K562 (cell line): ENCODE results near the gene ZNF490. TPM values are rescaled to one million over a fixed set of nuclear protein-coding genes. Genes with fewer than 3 reads are reported as not detected.

ENCODE experiments used
- ARID1B ChIP-seq: fragments of 450-650 bp; IDR thresholded peaks from 2 replicates; pipeline ENCODE4 v1.6.1; 2016; ENCODE audit warnings: antibody characterized with exemption, mild to moderate bottlenecking, inconsistent platforms
- BHLHE40 ChIP-seq: IDR thresholded peaks from 2 replicates; pipeline ENCODE4 v1.6.1; 2011; ENCODE audit warnings: low read length, improper control_type of control experiment
- BMI1 ChIP-seq: fragments of 150-350 bp; IDR thresholded peaks from 2 replicates; pipeline ENCODE4 v1.6.1; 2014; ENCODE audit warnings: low read length
- C11orf30 ChIP-seq: fragments of 450-650 bp; IDR thresholded peaks from 2 replicates; pipeline ENCODE4 v1.6.1; 2016; ENCODE audit warnings: low read depth, mild to moderate bottlenecking
- CBFA2T3 ChIP-seq: fragments of 450-650 bp; IDR thresholded peaks from 2 replicates; pipeline ENCODE4 v1.6.1; 2017
- CSDE1 ChIP-seq, 2 experiments: fragments of 450-650 bp; IDR thresholded peaks; 2 replicates each; pipeline ENCODE4 v1.6.1; 2016; ENCODE audit warnings: mild to moderate bottlenecking in 1 of 2
- EP300 ChIP-seq: IDR thresholded peaks from 2 replicates; pipeline ENCODE4 v1.6.1; 2012; ENCODE audit warnings: low read length, improper control_type of control experiment
- EZH2 ChIP-seq: IDR thresholded peaks from 2 replicates; pipeline ENCODE4 v1.6.1; 2012; ENCODE audit warnings: low read depth, mild to moderate bottlenecking, inconsistent platforms, low read length, borderline replicate concordance
- IRF2 ChIP-seq: sonication (generic); formaldehyde crosslinking; IDR thresholded peaks from 2 replicates; pipeline ENCODE4 v1.8.1; 2022; ENCODE audit warnings: mild to moderate bottlenecking, missing genetic modification reagents
- JUN ChIP-seq, 2 experiments: sonication (generic) in 1 of 2; formaldehyde crosslinking in 1 of 2; IDR thresholded peaks; 2 replicates each; pipeline versions ENCODE4 v1.6.1 to v1.8.0; 2012 to 2022; ENCODE audit warnings: borderline replicate concordance in 2 of 2, mild to moderate bottlenecking in 2 of 2, improper control_type of control experiment in 1 of 2, low read depth in 1 of 2, low read length in 1 of 2, missing genetic modification reagents in 1 of 2
- KDM5B ChIP-seq: fragments of 200-600 bp; sonication (generic); IDR thresholded peaks from 2 replicates; pipeline ENCODE4 v1.6.1; 2012; ENCODE audit warnings: low read depth, mild to moderate bottlenecking, moderate library complexity, low read length, control low read depth, inconsistent platforms; ENCODE audit not compliant: insufficient replicate concordance
- MCM2 ChIP-seq: fragments of 450-650 bp; IDR thresholded peaks from 2 replicates; pipeline ENCODE4 v1.6.1; 2017; ENCODE audit warnings: low read depth, mild to moderate bottlenecking
- NFE2L1 ChIP-seq: fragments of 450-650 bp; IDR thresholded peaks from 2 replicates; pipeline ENCODE4 v1.6.1; 2016; ENCODE audit warnings: missing genetic modification characterization, low read depth, mild to moderate bottlenecking, missing compliant biosample characterization, moderate library complexity, borderline replicate concordance
- NFIX ChIP-seq: fragments of 250-450 bp; sonication (Bioruptor Pico); IDR thresholded peaks from 2 replicates; pipeline ENCODE4 v1.4.0; 2020; ENCODE audit warnings: low read depth, mild to moderate bottlenecking, moderate library complexity
- PYGO2 ChIP-seq: fragments of 450-650 bp; IDR thresholded peaks from 2 replicates; pipeline ENCODE4 v1.6.1; 2016; ENCODE audit warnings: mild to moderate bottlenecking, missing genetic modification characterization, moderate library complexity, missing compliant biosample characterization
- RBM14 ChIP-seq: fragments of 200-400 bp; formaldehyde crosslinking; IDR thresholded peaks from 2 replicates; pipeline ENCODE4 v1.6.1; 2018; ENCODE audit warnings: low read depth, mild to moderate bottlenecking, low read length, moderate library complexity, borderline replicate concordance; ENCODE audit not compliant: insufficient read depth
- RBM22 ChIP-seq: fragments of 200-400 bp; formaldehyde crosslinking; IDR thresholded peaks from 2 replicates; pipeline ENCODE4 v1.6.1; 2018; ENCODE audit warnings: low read length, low read depth; ENCODE audit not compliant: poor library complexity, severe bottlenecking
- TCF3 ChIP-seq: sonication (generic); formaldehyde crosslinking; IDR thresholded peaks from 2 replicates; pipeline ENCODE4 v1.4.0; 2020; ENCODE audit warnings: mild to moderate bottlenecking, missing genetic modification reagents
- ZBED1 ChIP-seq: IDR thresholded peaks from 2 replicates; pipeline ENCODE4 v1.6.1; 2014
- ZNF778 ChIP-seq: fragments of 450-650 bp; formaldehyde crosslinking; IDR thresholded peaks from 2 replicates; pipeline ENCODE4 v1.4.0; 2020; ENCODE audit warnings: mild to moderate bottlenecking, moderate library complexity
- polyA plus RNA-seq, 8 experiments: library from polyadenylated mRNA; depleted of rRNA in 4 of 8; stranded (reverse) in 5 of 8; unstranded in 3 of 8; fragments of >200 nt; fragmentation: Nextera tagmentation in 2 of 8; fragmentation: Illumina TruSeq in 1 of 8; extraction: Ambion mirVana in 2 of 8; extraction: Trizol in 1 of 8; gene quantifications; 2 replicates each; pipeline versions ENCODE4 v1.2.1 to v1.2.3, GENCODE V29; 2011 to 2014; ENCODE audit warnings: inconsistent platforms in 1 of 8, missing spikeins in 1 of 8
- total RNA-seq, 7 experiments: library from RNA; depleted of rRNA in 6 of 7; stranded (reverse); fragments of >200 nt in 6 of 7; fragmentation: Illumina TruSeq in 2 of 7; extraction: Trizol in 2 of 7; gene quantifications; 2 replicates each; pipeline versions ENCODE4 v1.2.1 to v1.2.3, GENCODE V29; 2011 to 2021; ENCODE audit warnings: low replicate concordance in 1 of 7
- TF ChIP-seq, protein P1 (sequence below): sonication (generic); formaldehyde crosslinking; IDR thresholded peaks from 2 replicates; pipeline ENCODE4 v1.8.1; 2023; ENCODE audit warnings: mild to moderate bottlenecking, missing genetic modification reagents
- TF ChIP-seq, protein P2 (sequence below), 2 experiments: fragments of 450-650 bp in 1 of 2; sonication (generic) in 1 of 2; formaldehyde crosslinking; conservative IDR thresholded peaks; 2 replicates each; pipeline versions ENCODE4 v1.4.0 to v1.8.1; 2020 to 2022; ENCODE audit warnings: mild to moderate bottlenecking in 1 of 2, missing genetic modification reagents in 1 of 2
- TF ChIP-seq, protein P3 (sequence below): fragments of 250-450 bp; sonication (Bioruptor Pico); IDR thresholded peaks from 2 replicates; pipeline ENCODE4 v1.8.0; 2021; ENCODE audit warnings: moderate library complexity, mild to moderate bottlenecking, inconsistent platforms

The ZNF490 gene
- total and polyA plus RNA-seq, 9 of the 15 experiments (the other 6 are each of a cell fraction or from before 2014, with no cell fraction given): 0.90 to 8.3 (median 4.4) TPM

DNA sequence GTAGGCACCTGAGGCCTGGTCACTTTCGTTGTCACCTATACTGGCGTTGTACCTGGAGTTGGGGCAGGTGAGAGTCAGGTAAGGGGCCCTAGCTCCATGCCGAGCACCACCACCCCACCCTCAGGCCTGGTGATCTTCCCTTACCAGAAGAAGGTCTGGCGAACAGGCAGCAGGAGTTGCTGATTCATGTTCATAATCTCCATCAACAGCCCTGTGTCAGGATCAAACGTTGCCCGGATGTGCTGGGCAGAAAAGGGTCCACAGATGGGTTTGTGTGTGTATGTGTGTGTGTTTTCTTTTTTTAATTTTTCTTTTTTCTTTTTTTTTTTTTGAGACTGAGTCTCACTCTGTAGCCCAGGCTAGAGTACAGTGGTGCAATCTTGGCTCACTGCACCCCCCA lies 41.6 kb upstream of the ZNF490 start (continued):
- TF ChIP-seq, protein P1, sequence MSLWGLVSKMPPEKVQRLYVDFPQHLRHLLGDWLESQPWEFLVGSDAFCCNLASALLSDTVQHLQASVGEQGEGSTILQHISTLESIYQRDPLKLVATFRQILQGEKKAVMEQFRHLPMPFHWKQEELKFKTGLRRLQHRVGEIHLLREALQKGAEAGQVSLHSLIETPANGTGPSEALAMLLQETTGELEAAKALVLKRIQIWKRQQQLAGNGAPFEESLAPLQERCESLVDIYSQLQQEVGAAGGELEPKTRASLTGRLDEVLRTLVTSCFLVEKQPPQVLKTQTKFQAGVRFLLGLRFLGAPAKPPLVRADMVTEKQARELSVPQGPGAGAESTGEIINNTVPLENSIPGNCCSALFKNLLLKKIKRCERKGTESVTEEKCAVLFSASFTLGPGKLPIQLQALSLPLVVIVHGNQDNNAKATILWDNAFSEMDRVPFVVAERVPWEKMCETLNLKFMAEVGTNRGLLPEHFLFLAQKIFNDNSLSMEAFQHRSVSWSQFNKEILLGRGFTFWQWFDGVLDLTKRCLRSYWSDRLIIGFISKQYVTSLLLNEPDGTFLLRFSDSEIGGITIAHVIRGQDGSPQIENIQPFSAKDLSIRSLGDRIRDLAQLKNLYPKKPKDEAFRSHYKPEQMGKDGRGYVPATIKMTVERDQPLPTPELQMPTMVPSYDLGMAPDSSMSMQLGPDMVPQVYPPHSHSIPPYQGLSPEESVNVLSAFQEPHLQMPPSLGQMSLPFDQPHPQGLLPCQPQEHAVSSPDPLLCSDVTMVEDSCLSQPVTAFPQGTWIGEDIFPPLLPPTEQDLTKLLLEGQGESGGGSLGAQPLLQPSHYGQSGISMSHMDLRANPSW (CRISPR knock-in tag): no peak
- TF ChIP-seq TCF3 (CRISPR knock-in tag) (no peak), RBM22 (no peak), NFIX (CRISPR knock-in tag) (no peak), ZNF778 (CRISPR knock-in tag) (no peak), PYGO2 (tag) (no peak), EP300 (no peak), C11orf30 (peak; percentile 75), CBFA2T3 (peak; percentile 48; the same call in 1 of the 2 replicates), ZBED1 (no peak), ARID1B (peak; percentile 34; the same call in 1 of the 2 replicates), BHLHE40 (no peak), IRF2 (CRISPR knock-in tag) (no peak), BMI1 (no peak), JUN (IDR thresholded peaks at IDR 0.05; ENCODE audit: borderline replicate concordance, low read depth, low read length) (no peak), JUN (CRISPR knock-in tag; IDR thresholded peaks at IDR 0.05; ENCODE audit: borderline replicate concordance) (no peak), MCM2 (no peak), EZH2 (no peak), RBM14 (no peak), NFE2L1 (tag) (no peak), CSDE1 (IDR thresholded peaks at IDR 0.05) (no peak), KDM5B (no peak)
- TF ChIP-seq, protein P2, sequence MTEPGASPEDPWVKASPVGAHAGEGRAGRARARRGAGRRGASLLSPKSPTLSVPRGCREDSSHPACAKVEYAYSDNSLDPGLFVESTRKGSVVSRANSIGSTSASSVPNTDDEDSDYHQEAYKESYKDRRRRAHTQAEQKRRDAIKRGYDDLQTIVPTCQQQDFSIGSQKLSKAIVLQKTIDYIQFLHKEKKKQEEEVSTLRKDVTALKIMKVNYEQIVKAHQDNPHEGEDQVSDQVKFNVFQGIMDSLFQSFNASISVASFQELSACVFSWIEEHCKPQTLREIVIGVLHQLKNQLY (CRISPR knock-in tag; conservative IDR thresholded peaks at IDR 0.05): no peak
- TF ChIP-seq, protein P3, sequence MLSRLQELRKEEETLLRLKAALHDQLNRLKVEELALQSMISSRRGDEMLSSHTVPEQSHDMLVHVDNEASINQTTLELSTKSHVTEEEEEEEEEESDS: no peak
